Mesenteric fat pad (tissue), 1 donor: ENCODE results near the gene C5. TPM values are rescaled to one million over a fixed set of nuclear protein-coding genes. Genes with fewer than 3 reads are reported as not detected.
"Not testable (repeated sequence)": the region's sequence is repeated elsewhere in the genome, so short reads cannot be mapped to it uniquely, and the experiment has no call there.

Experiments used
- DNase-seq: peaks from one replicate; pipeline ENCODE4 v3.0.0-alpha.2; 2020; ENCODE audit warnings: low spot score
- long read RNA-seq: library from polyadenylated mRNA; unstranded; transcript quantifications from one replicate; pipeline ENCODE4 v2.0.0, GENCODE V29; 2020
- total RNA-seq: library from RNA; stranded (reverse); fragmentation: NEBNext Ultra II Directional; extraction: Animal tissue kit (Norgen Biotek cat#: 25700); gene quantifications from one replicate; pipeline ENCODE4 v1.2.1, GENCODE V29; 2021
- donor health status: DM: yes; HTN: yes; CAD: no.

The C5 gene
- total RNA-seq = 2.1 TPM
- long read RNA-seq, partial matches to known transcripts = 0 of 2 reads
- long read RNA-seq, other reads (novel, unspliced or antisense) = 2 of 2 reads

GRCh38 chr9:121050128-121050988, at the start of gene C5:
Gene C5, minus strand, starts transcription at chr9:121050275. Its CDS starts 29 bp downstream, at chr9:121050246.
- no peak for DNase-seq

DNA sequence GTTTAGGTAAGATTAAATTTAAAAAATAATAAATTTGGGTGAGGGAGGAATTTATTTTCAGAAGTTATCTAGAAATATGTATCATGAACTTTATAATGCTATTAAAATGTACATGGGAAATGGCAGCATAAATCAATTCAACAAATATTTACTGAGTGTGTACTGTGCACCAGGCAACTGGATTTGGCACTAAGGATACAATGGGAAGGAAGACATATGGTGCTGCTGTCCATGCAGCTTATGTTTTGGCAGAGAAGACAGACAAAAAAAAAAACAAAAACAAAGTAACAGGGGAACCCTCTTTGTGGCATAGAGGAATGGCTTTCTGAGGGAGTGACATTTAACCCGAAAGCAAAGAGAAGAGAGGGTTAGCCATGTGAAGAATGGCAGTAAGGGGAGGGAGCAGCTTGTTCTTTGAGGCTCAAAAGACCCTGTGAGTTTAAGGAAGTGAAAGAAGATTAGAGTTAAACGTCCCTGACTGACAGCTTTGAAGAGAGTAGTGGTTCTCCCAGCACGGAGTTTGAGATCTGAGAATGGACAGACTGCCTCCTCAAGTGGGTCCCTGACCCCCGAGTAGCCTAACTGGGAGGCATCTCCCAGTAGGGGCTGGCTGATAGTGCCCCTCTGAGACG, 48.6 kb upstream of the C5 start:
- no peak for DNase-seq

- no peak for DNase-seq
These were observed 45.0 kb upstream of the C5 start for GRCh38 chr9:121095057-121095456.

- DNase-seq = not testable (repeated sequence)
These were observed 40.7 kb upstream of the C5 start for GRCh38 chr9:121090743-121091142.

DNA sequence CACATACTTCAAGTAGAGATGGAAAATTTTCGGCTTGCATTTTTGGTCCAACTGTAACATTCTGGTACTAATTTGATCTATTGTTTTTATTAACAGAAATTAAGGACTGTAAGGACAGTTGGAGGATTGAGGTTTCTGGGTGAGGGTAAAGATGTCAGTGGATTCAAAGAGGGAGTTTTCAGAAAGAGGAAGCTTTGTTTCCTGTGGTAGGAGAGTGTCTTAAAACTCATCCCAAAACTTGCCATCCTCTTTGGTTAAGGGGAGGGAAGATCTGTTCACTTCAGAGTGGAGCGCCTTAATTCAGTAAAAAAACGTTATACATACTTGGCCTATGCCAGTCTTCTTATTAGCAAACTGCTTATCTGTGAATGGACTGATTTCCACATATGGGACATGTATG, 38.5 kb upstream of the C5 start:
- DNase-seq = no peak

DNA sequence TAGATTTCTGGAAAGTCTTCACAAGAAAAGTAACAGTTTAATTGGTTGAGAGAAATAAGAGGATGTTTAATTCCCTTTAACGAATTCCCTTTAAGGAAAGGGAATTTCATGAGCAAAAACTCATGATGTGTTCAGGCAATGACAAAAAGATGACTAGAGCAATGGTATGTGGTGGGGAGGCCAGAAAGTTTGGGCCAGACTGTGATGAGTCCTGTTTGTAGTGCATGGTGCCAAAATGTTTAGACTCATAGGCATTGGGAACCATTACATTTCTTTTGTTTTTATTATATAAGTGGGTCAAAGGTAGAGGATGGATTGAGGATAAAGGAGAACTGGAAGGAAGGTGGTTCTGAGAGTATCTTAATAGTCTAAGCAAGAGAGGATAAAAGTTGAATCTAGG, 35.6 kb upstream of the C5 start:
- DNase-seq = no peak

DNA sequence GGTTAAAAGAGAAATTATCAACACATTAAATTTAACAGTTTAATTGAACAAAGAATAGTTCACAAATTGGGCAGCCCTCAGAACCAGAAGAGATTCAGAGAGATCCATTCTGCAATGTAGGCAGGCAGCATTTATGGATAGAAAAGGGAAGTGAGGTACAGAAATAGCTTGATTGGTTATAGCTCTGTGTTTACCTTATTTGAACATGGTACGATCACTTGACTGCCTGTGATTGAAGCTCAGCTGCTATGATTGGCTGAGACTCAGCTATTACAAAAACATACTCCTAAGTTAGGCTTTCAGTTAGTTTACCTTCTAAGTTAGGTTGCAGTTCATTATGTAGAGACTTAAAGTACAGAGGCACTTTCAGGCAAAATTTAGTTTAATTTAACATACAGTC, 32.0 kb upstream of the C5 start:
- no peak for DNase-seq

GRCh38 chr9:121075251-121076036, 25.4 kb upstream of the C5 start:
- DNase-seq = no peak

DNA sequence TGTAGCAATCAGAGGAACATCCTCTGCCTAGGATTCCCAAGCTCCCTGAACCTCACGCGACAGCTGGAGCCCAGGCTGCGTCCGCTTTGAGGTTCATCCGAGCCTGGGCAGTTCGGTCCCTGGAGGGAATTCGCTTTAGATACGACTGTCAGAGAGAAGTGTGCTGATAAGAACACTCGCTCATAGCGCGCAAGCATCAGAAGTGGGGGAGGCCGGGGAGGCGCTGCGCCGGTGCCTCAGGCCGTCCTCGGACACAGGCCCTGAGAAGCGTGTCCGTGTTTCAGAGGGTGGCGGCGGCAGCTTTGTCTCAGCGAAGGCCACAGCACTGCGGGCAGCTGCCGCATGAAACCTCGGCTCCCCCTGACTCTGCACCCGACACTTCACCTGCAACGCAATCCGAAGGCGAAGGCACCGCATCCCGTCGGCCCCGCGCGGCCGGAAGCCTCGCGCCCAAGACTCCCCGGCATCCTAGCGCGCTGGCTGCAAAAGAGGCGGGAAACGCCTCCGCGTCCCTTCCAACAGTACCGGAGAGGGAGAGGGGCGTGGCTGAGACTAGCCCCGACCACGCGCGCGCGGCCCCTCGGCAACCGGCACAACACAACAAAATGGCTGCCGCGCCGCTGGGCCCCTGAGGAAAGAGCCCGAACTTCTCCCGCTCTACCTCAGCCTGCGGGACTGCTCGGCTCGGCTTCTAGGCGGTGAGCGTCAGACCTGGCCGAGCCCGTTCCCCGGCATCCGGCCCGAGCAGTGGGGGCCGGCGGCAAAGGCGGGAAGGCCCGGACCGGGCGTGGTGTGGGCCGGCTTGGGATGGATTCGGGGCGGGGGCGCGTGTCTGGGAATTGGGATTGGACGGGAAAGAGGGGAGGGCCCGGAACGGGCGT, 24.5 kb upstream of the C5 start, which contains the start of gene CNTRL:
TSS of gene CNTRL (plus strand) at position 586 of the 881 bp plus-strand sequence. CDS start 13,372 bp downstream, outside the sequence.
- peak; percentile 94 for DNase-seq

DNA sequence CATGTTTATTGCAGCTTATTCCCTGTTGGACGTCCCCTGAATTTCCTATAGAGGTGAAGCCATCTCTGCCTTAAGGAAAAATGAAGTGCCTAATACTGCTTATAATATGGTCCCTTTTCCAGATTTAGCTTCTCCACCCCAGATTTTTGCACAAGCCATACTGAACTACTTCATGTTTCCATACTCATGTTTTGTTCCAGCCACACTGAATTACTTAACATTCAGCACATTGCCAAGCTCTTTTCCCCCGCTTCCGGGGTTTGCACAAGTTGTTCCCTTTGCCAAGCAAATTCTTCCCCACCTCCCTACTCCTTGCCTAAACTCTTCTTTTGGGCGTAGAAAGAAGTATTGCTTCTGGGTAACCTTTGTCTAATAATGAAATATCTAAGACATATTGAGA, 23.0 kb upstream of the C5 start:
- DNase-seq = no peak

DNA sequence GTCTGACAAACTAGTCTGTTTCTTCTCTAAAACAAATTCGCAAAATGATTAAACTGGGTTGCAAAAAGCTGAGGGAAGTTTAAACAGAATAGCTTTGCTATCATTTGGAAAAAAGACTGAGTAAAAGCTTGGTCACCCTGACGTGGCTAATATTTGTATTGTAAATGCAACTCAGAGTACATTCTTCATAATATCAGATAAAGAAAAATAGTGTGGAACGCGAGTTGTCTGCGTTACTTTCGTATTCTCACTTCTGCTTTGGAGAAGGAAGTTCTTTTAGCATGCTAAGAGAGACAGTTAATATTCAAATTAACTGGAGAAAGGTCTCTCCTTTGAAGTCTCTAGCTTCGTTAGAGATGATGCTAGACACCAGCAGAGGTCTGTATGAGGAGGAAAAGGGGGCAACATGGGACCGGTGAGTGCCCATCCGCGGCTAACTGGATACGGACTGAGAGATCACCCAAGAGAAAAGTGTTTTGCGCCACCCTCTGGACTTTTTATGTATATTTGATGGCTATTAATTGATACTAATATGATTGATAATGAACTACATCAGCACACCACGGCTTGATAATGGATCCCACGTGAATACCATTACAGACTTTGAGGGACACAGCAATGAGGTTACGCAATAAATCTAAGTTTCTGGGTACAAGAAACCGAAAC, 21.8 kb upstream of the C5 start:
- no peak for DNase-seq

DNA sequence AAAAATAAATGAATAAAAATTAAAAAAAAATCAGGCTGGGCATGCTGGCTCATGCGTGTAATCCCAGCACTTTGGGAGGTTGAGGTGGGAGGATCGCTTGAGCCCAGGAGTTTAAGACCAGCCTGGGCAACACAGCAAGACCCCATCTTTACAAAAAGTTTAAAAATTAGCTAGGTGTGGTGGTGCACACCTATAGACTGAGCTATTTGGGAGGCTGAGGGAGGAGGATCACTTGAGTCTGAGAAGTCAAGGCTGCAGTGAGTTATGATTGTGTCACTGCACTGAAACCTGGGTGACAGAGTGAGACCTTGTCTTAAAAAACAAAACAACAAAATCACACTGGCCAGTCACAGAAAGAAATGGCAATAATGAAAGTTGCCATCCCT, 21.3 kb upstream of the C5 start:
- no peak for DNase-seq

DNA sequence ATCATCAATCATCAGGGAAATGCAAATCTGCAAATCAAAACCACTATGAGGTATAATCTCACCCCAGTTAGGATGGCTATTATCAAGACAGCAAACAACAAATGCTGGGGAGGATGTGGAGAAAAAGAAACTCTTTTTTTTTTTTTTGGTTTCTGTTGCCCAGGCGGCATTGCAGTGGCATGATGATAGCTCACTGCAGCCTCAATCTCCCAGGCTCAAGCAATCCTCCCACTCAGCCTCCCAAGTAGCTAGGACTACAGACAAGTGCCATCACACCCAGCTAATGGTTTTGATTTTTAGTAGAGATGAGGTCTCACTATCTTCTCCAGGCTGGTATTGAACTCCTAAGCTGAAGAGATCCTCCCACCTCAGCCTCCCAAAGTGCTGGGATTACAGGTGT, 19.3 kb upstream of the C5 start:
- no peak for DNase-seq

GRCh38 chr9:121067640-121068039, 17.6 kb upstream of the C5 start:
- DNase-seq = no peak

- no peak for DNase-seq
These were observed 16.8 kb upstream of the C5 start for GRCh38 chr9:121066850-121067249.

DNA sequence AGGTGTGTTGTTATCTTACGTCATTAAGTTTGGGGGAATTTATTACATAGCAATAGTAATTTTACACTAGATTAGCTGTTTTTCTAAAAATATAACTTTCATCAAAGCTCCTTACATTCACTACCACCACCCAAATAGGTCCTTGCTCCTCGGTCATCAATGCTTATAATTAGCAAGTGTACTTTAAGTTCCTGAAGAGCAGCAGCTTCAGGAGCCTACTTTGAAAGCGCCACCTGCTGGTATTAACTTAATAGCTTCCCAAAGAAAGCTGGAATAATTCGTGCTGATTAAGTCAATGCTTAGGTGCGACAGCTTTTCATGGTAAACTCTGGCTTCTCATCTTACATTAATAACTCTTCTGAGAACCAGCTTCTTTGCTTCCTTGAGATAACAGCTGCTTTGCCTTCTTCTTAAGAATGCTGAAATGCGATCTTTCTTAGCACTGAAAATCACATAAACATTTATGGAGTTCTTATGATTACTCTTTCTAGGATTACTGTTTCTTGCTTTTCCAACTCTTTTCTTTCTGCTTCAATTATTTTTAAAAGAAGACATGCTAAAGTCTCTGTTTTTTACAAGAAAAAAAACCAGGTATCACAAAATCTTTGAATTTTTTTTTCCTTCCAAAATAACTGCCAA, 10.0 kb upstream of the C5 start:
- no peak for DNase-seq

GRCh38 chr9:121059513-121059912, 9.4 kb upstream of the C5 start:
- DNase-seq = no peak

DNA sequence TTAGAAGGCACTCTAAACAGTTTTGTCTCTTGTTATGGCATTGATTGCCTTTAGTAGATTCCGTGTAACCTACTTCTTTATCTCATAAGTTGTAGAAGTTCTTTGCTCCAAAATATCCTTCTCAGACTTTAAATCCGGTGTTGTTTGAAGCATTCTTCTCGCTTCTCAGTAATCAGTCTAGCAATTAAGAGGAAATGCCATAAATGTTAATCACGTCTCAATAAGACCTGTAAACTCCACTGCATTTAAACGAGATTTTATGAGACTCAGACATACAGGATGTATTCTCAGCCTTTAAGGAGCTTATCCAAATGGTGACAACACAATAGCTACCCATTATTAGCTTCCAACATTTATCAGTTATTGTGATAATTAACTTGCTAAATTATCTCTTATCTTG, 7.7 kb upstream of the C5 start:
- no peak for DNase-seq

- no peak for DNase-seq
These were observed 5.6 kb upstream of the C5 start for GRCh38 chr9:121055642-121056143.

GRCh38 chr9:121053544-121053943, 3.5 kb upstream of the C5 start:
- DNase-seq = no peak
